Neural cell (in vitro differentiated cells): ENCODE measurements around the gene UHRF2. TPM values are rescaled to one million over a fixed set of nuclear protein-coding genes. Genes with fewer than 3 reads are reported as not detected.

ENCODE experiments used
- H2AFZ ChIP-seq: fragments of 200-600, 300-800 bp; sonication (generic), shearing (Covaris generic); 2 replicates; pipeline ENCODE4 v1.6.0; 2014; ENCODE audit warnings: low read depth, mild to moderate bottlenecking, antibody characterized with exemption, low read length, moderate library complexity
- H3F3A ChIP-seq: fragments of 200-600 bp; shearing (Covaris generic); 2 replicates; pipeline ENCODE4 v1.6.1; 2016; ENCODE audit warnings: mild to moderate bottlenecking, moderate library complexity, mixed read lengths, antibody characterized with exemption, low read length; ENCODE audit not compliant: insufficient read depth, poor library complexity, severe bottlenecking
- H3K27ac ChIP-seq: fragments of 200-600, 300-800 bp; sonication (generic), shearing (Covaris generic); 2 replicates; pipeline ENCODE4 v1.5.1; 2014; ENCODE audit warnings: mild to moderate bottlenecking, low read length, moderate library complexity
- H3K27me3 ChIP-seq: fragments of 300-800, 200-600 bp; sonication (generic), shearing (Covaris generic); 2 replicates; pipeline ENCODE4 v1.6.0; 2014; ENCODE audit warnings: mild to moderate bottlenecking, low read depth, low read length, moderate library complexity; ENCODE audit not compliant: insufficient read depth
- H3K36me3 ChIP-seq: fragments of 300-800, 200-600 bp; sonication (generic), shearing (Covaris generic); 2 replicates; pipeline ENCODE4 v1.5.1; 2014; ENCODE audit warnings: mild to moderate bottlenecking, antibody characterized with exemption, low read length, moderate library complexity; ENCODE audit not compliant: insufficient read depth
- H3K4me2 ChIP-seq: fragments of 300-800, 200-600 bp; sonication (generic), shearing (Covaris generic); 2 replicates; pipeline ENCODE4 v1.6.0; 2014; ENCODE audit warnings: mild to moderate bottlenecking, low read length
- H3K4me3 ChIP-seq: fragments of 300-800, 200-600 bp; sonication (generic), shearing (Covaris generic); 2 replicates; pipeline ENCODE4 v1.5.1; 2014; ENCODE audit warnings: mild to moderate bottlenecking, low read length, moderate library complexity
- H3K79me2 ChIP-seq: fragments of 200-600 bp; shearing (Covaris generic); replicated peaks from 2 replicates; pipeline ENCODE4 v1.6.0; 2014; ENCODE audit warnings: mild to moderate bottlenecking, low read length, moderate library complexity; ENCODE audit not compliant: insufficient read depth
- H3K9ac ChIP-seq: fragments of 300-800, 200-600 bp; sonication (generic), shearing (Covaris generic); 2 replicates; pipeline ENCODE4 v1.6.1; 2016; ENCODE audit warnings: mild to moderate bottlenecking, low read length, mixed read lengths
- H3K9me2 ChIP-seq: fragments of 200-600 bp; shearing (Covaris generic); 2 replicates; pipeline ENCODE4 v1.6.1; 2016; ENCODE audit warnings: mild to moderate bottlenecking, low read length, mixed read lengths; ENCODE audit not compliant: insufficient read depth
- H3K9me3 ChIP-seq: fragments of 200-600, 300-800 bp; sonication (generic), shearing (Covaris generic); 2 replicates; pipeline ENCODE4 v1.6.1; 2016; ENCODE audit warnings: mild to moderate bottlenecking, mixed run types, low read length, moderate library complexity, mixed read lengths
- H4K20me1 ChIP-seq: fragments of 200-600 bp; shearing (Covaris generic); 2 replicates; pipeline ENCODE4 v1.6.1; 2016; ENCODE audit warnings: mild to moderate bottlenecking, mixed run types; ENCODE audit not compliant: insufficient read depth
- CTCF ChIP-seq: fragments of 450-650 bp; IDR thresholded peaks from 2 replicates; pipeline ENCODE4 v1.5.1; 2014; ENCODE audit warnings: antibody characterized with exemption, mild to moderate bottlenecking, moderate library complexity; ENCODE audit not compliant: poor library complexity, severe bottlenecking
- EP300 ChIP-seq: fragments of 450-650 bp; conservative IDR thresholded peaks from 2 replicates; pipeline ENCODE4 v1.6.1; 2014; ENCODE audit warnings: antibody characterized with exemption, mild to moderate bottlenecking, moderate library complexity; ENCODE audit not compliant: poor library complexity, severe bottlenecking
- EZH2 ChIP-seq: fragments of 200-600, 300-800 bp; shearing (Covaris generic), sonication (generic); IDR thresholded peaks from 2 replicates; pipeline ENCODE4 v1.6.1; 2014; ENCODE audit warnings: antibody characterized with exemption, low read length, borderline replicate concordance, mild to moderate bottlenecking; ENCODE audit not compliant: insufficient read depth, poor library complexity, severe bottlenecking
- MXI1 ChIP-seq: fragments of 450-650 bp; conservative IDR thresholded peaks from 2 replicates; pipeline ENCODE4 v1.6.1; 2014; ENCODE audit warnings: antibody characterized with exemption, mild to moderate bottlenecking; ENCODE audit not compliant: poor library complexity, severe bottlenecking
- POLR2AphosphoS5 ChIP-seq: IDR thresholded peaks from 2 replicates; pipeline ENCODE4 v1.6.1; 2012
- RAD21 ChIP-seq: fragments of 450-650 bp; conservative IDR thresholded peaks from 2 replicates; pipeline ENCODE4 v1.6.1; 2014; ENCODE audit warnings: antibody characterized with exemption, mild to moderate bottlenecking, moderate library complexity
- SMC3 ChIP-seq: fragments of 450-650 bp; conservative IDR thresholded peaks from 2 replicates; pipeline ENCODE4 v1.6.1; 2014; ENCODE audit warnings: antibody characterized with exemption, mild to moderate bottlenecking, moderate library complexity; ENCODE audit not compliant: poor library complexity
- TAF1 ChIP-seq: IDR thresholded peaks from 2 replicates; pipeline ENCODE4 v1.6.1; 2012; ENCODE audit warnings: low read depth
- polyA plus RNA-seq: library from polyadenylated mRNA; depleted of rRNA; stranded (reverse); fragments of >200 nt; gene quantifications from 2 replicates; pipeline ENCODE4 v1.2.3, GENCODE V29; 2014
- TF ChIP-seq, protein P1 (sequence below): IDR thresholded peaks from 2 replicates; pipeline ENCODE4 v1.6.1; 2012; ENCODE audit warnings: borderline replicate concordance

Gene UHRF2
- polyA plus RNA-seq, 1 donor from 2014 or later = 96.6 TPM

DNA sequence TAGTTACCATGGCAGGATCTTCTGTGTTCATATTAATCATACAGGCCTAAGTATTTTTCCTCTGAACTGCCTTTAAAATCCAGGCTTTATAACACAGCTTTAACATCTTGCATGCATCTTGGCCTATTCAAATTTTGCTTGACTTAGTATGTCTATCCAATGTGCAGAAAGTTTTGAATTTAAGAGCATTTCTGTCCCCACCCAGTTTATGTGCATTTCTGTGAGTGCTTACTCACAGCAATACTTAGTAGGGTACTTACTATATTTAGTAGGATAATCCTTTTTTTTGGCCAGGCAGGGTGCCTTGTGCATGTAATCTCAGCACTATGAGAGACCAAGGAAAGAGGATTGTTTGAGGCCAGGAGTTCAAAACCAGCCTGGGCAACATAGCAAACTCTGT is 18.0 kb downstream of the UHRF2 start:
- Histone ChIP-seq H3K9ac (no peak overlapping the region), H3K79me2 (peaks cover 44% of the 10 kb centered on the region), H3K4me2 (no peak overlapping the region), H3K4me3 (no peak overlapping the region), H4K20me1 (no peaks in the 10 kb centered on the region), H3F3A (no peaks in the 10 kb centered on the region), H3K27me3 (no peaks in the 10 kb centered on the region), H3K27ac (no peak overlapping the region), H3K9me2 (no peaks in the 10 kb centered on the region), H3K36me3 (no peaks in the 10 kb centered on the region), H3K9me3 (no peaks in the 10 kb centered on the region), H2AFZ (no peak overlapping the region)
- TF ChIP-seq TAF1 (no peak), POLR2AphosphoS5 (no peak), EP300 (no peak), MXI1 (no peak), RAD21 (no peak)

DNA sequence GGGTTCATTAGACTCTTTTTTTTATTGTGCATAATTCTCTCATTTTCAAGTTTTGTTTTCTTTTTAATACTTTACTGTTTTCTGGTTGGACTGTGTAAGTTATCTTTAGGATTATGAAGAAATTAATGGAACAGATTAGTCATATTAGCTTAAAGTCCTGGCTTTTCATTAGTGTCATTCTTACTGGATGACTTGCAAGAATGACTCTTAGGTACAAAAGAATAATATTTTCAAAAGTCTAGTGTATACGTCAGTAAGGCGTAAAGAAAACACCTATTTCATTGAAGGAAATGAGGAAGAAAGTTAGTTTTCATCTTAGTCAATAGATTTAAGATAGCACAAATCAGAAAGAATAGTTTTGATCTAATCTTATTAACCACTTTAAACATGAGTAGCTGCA is 20.4 kb downstream of the UHRF2 start:
- H3K79me2 ChIP-seq = peaks cover 34% of the 10 kb centered on the region
- H3F3A ChIP-seq = no peaks in the 10 kb centered on the region
- H3K9me2 ChIP-seq = no peaks in the 10 kb centered on the region
- H3K27ac ChIP-seq = no peak overlapping the region
- no peaks in the 10 kb centered on the region for H3K27me3 ChIP-seq
- H3K36me3 ChIP-seq = no peaks in the 10 kb centered on the region
- TF ChIP-seq, protein P1, sequence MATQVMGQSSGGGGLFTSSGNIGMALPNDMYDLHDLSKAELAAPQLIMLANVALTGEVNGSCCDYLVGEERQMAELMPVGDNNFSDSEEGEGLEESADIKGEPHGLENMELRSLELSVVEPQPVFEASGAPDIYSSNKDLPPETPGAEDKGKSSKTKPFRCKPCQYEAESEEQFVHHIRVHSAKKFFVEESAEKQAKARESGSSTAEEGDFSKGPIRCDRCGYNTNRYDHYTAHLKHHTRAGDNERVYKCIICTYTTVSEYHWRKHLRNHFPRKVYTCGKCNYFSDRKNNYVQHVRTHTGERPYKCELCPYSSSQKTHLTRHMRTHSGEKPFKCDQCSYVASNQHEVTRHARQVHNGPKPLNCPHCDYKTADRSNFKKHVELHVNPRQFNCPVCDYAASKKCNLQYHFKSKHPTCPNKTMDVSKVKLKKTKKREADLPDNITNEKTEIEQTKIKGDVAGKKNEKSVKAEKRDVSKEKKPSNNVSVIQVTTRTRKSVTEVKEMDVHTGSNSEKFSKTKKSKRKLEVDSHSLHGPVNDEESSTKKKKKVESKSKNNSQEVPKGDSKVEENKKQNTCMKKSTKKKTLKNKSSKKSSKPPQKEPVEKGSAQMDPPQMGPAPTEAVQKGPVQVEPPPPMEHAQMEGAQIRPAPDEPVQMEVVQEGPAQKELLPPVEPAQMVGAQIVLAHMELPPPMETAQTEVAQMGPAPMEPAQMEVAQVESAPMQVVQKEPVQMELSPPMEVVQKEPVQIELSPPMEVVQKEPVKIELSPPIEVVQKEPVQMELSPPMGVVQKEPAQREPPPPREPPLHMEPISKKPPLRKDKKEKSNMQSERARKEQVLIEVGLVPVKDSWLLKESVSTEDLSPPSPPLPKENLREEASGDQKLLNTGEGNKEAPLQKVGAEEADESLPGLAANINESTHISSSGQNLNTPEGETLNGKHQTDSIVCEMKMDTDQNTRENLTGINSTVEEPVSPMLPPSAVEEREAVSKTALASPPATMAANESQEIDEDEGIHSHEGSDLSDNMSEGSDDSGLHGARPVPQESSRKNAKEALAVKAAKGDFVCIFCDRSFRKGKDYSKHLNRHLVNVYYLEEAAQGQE = no peak
- TF ChIP-seq EZH2 (no peak), SMC3 (no peak), TAF1 (no peak), POLR2AphosphoS5 (no peak), MXI1 (no peak), CTCF (no peak), RAD21 (no peak), EP300 (no peak)
- H4K20me1 ChIP-seq = no peaks in the 10 kb centered on the region
- no peak overlapping the region for H2AFZ ChIP-seq
- no peak overlapping the region for H3K4me3 ChIP-seq
- no peaks in the 10 kb centered on the region for H3K9me3 ChIP-seq
- no peak overlapping the region for H3K9ac ChIP-seq
- no peak overlapping the region for H3K4me2 ChIP-seq
